HG03442 (cell line): ENCODE measurements around the gene TMED4.
A peak's percentile ranks its signal among the peaks of the same experiment; 100 is the strongest.

ENCODE experiments used
- ATAC-seq: cut with Tn5 transposase; IDR thresholded peaks from one replicate; pipeline ENCODE4 v1.9.1; 2021; ENCODE audit warnings: mild to moderate bottlenecking, moderate library complexity; ENCODE audit not compliant: unreplicated experiment

TMED4 gene

DNA sequence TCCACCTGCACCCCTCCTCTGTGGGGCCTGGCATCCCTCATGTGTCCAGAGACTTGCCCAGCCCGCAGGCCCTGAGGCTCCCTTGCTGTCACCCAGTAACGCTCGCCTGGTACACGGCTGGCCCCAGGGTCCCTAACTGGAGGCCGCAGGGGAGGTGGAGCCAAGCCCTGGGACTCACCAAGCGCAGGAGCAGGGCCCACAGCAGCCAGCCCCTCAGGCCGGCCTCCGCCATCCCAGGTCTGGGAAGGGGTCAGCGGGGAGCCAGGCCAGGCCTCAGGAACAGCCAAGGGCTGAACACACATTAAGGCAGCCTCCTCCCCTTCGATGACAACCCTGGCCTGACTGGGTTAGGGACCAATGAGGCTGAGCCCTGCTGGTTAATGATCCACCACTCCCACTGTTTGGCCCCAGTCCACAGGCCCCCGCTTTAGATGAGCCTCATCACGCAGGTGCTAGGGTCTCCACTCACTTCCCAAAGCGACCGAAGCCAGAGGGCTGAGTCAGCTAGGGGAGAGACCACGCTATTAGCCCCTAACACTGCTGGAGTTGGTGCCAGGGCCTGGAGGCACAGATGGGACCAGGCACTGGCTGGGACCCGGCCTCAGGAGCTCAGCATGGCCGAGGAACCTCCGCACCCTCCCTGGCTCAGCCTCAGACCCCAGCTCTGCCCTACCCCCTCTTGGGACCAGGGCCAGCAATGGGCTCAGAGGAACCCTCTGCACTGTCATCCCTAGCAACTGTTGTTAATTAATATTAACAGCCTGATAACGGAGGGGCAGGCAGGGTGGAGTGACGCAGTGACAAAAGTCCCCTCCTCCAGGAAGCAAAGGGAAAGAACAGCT is 40.8 kb downstream of the TMED4 start, which contains the start of gene NPC1L1:
Gene NPC1L1, minus strand, starts transcription at position 303 of the 842 bp plus-strand sequence. Its CDS starts 71 bp downstream, at position 232.
- no peak for ATAC-seq

- no peak for ATAC-seq
Measured at GRCh38 chr7:44540592-44541027, 41.4 kb downstream of the TMED4 start.

GRCh38 chr7:44539669-44540506 is 42.1 kb downstream of the TMED4 start:
- no peak for ATAC-seq

DNA sequence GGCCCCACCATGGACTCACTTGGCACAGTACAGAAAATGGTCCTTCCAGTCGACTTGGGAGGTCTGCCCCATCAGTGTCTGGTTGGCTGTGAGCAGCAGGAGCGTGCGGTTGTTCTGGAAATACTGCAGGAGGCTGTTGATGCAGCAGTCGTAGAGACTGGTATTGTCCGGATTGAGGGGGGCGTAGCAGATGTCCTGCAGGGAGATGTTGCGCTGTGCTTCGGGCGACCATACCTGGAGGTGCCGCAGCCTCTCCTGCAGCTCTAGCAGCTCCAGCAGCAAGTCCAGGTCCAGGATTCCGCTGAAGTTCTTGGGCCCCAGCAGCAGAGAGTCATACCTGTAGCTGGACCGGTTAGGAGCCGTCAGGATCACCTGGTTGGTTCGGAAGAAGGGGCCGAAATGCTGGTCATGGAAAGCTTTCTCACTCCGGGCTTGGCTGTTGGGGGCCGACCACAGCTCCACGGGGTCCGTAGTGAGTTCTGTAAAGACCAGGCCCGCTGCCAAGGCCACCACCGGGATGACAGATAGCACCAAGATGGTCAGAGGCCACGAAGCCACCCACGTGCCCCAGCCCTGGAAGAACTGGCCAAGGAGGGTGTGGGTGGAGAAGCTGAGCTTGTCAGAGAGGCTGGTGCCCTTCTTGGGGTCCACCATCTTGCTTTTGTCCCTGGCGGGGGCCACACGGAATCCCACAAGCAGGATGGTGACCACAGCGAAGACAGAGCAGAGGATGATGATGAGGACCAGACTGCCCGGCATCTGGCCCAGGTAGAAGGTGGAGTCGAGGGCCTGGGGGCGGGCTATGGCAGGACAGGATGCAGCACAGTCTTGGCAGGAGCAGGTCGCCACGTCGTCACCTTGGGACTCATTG is 43.0 kb downstream of the TMED4 start:
- ATAC-seq = no peak

- ATAC-seq = no peak
Measured at GRCh38 chr7:44538093-44538797, 43.8 kb downstream of the TMED4 start.

DNA sequence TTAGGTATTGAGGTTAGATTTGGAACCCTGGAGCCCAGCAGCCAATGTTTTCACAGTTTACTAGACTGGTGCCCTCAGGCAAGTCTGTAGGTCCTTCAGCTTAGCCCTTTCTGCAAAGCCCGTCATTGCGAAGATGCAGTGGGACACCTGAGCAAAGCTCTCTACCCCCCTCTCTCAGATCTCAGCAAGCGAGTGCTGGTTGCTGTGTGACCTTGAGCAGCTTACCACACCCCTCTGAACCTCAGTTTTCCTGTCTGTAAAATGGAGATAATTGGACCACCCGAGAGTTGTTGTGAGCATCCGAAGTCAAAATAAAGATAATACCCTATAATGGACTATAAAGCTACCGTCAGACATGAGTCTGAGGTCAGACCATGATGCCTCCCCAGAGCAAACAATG is 44.6 kb downstream of the TMED4 start:
- ATAC-seq = no peak

- ATAC-seq = no peak
Measured at GRCh38 chr7:44536090-44536489, 45.9 kb downstream of the TMED4 start.

DNA sequence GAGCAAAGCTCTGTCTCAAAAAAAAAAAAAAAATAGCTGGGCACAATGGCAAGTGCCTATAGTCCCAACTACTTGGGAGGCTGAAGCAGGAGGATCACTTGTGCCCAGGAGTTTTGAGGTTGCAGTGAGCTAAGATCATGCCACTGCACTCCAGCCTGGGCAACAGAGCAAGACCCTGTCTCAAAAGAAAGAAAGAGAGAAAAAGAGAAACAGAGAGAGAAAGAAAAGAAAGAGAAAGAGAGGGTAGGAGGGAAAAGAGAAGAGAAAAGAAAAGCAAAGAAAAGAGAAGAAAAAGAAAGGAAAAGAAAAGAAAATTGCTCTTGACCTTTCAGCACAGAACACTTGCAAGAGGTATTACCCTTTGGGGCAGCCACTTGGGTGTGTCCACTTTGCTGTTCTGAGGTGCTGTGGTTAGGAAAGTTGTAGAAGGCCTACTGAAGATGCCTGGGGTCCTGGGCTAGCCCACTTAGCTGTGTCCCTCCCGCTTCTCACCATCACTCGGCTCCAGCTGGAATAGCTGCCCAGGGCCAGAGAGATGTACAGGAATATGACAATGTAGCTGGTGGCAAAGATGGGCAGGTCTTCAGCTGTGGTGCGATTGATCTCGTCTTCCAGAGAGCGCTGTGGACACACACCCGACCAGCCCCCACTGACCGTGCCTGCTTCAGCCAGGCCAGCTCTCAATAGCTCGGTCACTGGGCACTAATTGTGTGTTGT is 46.5 kb downstream of the TMED4 start:
- no peak for ATAC-seq

DNA sequence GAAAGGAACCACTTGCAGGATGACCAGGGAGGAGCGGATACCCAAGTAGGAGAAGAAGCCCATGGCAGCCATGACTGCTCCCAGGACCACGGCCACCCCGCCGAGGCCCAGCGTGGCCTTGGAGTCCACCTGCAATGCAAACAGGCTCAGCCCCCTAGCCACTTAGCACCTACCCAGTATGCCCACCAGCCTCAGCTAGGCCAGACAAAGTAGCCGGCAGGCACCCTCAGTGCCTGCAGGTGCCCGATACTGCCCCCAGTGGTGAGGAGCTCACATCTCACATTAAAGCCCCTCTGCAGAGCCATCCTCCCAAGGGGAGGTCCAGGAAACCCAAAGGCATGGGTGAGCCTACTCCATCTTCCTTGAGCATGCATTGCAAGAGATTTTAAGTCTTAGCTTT is 47.5 kb downstream of the TMED4 start:
- ATAC-seq = peak; percentile 53

GRCh38 chr7:44534087-44534486 is 47.9 kb downstream of the TMED4 start:
- ATAC-seq = no peak

GRCh38 chr7:44533301-44534055 is 48.6 kb downstream of the TMED4 start:
- ATAC-seq = no peak

- ATAC-seq = no peak
Measured at GRCh38 chr7:44531421-44532380, 50.3 kb downstream of the TMED4 start.

- ATAC-seq = no peak
Measured at GRCh38 chr7:44530990-44531389, 51.0 kb downstream of the TMED4 start.
